ENCODE measurements around the gene LETMD1.

GRCh38 chr12:51076236-51076930 lies 28.3 kb downstream of the LETMD1 start:
- no peak for TF ChIP-seq CTCF (IDR thresholded peaks at IDR 0.05)
- no peak for TF ChIP-seq POLR2AphosphoS5 (IDR thresholded peaks at IDR 0.05; ENCODE audit: insufficient read depth in 1 of 2, low read depth in 1 of 2)
